ENCODE data around the gene RPS6KA1. TPM values are rescaled to one million over a fixed set of nuclear protein-coding genes. Genes with fewer than 3 reads are reported as not detected.

RPS6KA1 gene
- total RNA-seq, 1 donor from 2014 or later: 61.3 TPM

GRCh38 chr1:26548841-26549240, 19.3 kb downstream of the RPS6KA1 start:
- no peak for DNase-seq (ENCODE audit: low read depth)
- no peaks in the 10 kb centered on the region for H3K27me3 ChIP-seq (ENCODE audit: control insufficient read depth, insufficient read depth, low read length)

GRCh38 chr1:26550946-26551345, 21.4 kb downstream of the RPS6KA1 start:
- no peak for FAIRE-seq
- DNase-seq (ENCODE audit: low read depth): no peak
- Histone ChIP-seq H3K27me3 (ENCODE audit: control insufficient read depth, insufficient read depth, low read length) (no peaks in the 10 kb centered on the region), H3K4me3 (ENCODE audit: low read depth, low read length) (no peak overlapping the region), H3K36me3 (ENCODE audit: control insufficient read depth, insufficient read depth, low read length) (peaks cover 44% of the 10 kb centered on the region)
- no peak for TF ChIP-seq CTCF (IDR thresholded peaks at IDR 0.05; ENCODE audit: insufficient read depth, low read length, severe bottlenecking)

More at GRCh38 chr1:26548841-26549240, 19.3 kb downstream of the RPS6KA1 start:
- TF ChIP-seq CTCF (IDR thresholded peaks at IDR 0.05; ENCODE audit: insufficient read depth, low read length, severe bottlenecking): no peak
- FAIRE-seq: no peak
- Histone ChIP-seq H3K4me3 (ENCODE audit: low read depth, low read length) (no peak overlapping the region), H3K36me3 (ENCODE audit: control insufficient read depth, insufficient read depth, low read length) (peaks cover 30% of the 10 kb centered on the region)

GRCh38 chr1:26552720-26553119, 23.2 kb downstream of the RPS6KA1 start:
- FAIRE-seq: no peak
- DNase-seq (ENCODE audit: low read depth): no peak
- Histone ChIP-seq H3K36me3 (ENCODE audit: control insufficient read depth, insufficient read depth, low read length) (peaks cover 46% of the 10 kb centered on the region), H3K27me3 (ENCODE audit: control insufficient read depth, insufficient read depth, low read length) (no peaks in the 10 kb centered on the region), H3K4me3 (ENCODE audit: low read depth, low read length) (no peak overlapping the region)
- TF ChIP-seq CTCF (IDR thresholded peaks at IDR 0.05; ENCODE audit: insufficient read depth, low read length, severe bottlenecking): no peak

GRCh38 chr1:26553942-26554682, 24.6 kb downstream of the RPS6KA1 start:
- peaks cover 44% of the 10 kb centered on the region for H3K36me3 ChIP-seq (ENCODE audit: control insufficient read depth, insufficient read depth, low read length)
- TF ChIP-seq CTCF (IDR thresholded peaks at IDR 0.05; ENCODE audit: insufficient read depth, low read length, severe bottlenecking): no peak
- DNase-seq (ENCODE audit: low read depth) (no peak), FAIRE-seq (no peak)
- H3K27me3 ChIP-seq (ENCODE audit: control insufficient read depth, insufficient read depth, low read length): no peaks in the 10 kb centered on the region
- no peak overlapping the region for H3K4me3 ChIP-seq (ENCODE audit: low read depth, low read length)

- no peak for DNase-seq (ENCODE audit: low read depth)
- Histone ChIP-seq H3K27me3 (ENCODE audit: control insufficient read depth, insufficient read depth, low read length) (no peaks in the 10 kb centered on the region), H3K4me3 (ENCODE audit: low read depth, low read length) (no peak overlapping the region), H3K36me3 (ENCODE audit: control insufficient read depth, insufficient read depth, low read length) (peaks cover 43% of the 10 kb centered on the region)
- no peak for FAIRE-seq
- TF ChIP-seq CTCF (IDR thresholded peaks at IDR 0.05; ENCODE audit: insufficient read depth, low read length, severe bottlenecking): no peak
Observed at GRCh38 chr1:26554781-26555180, 25.2 kb downstream of the RPS6KA1 start.

- H3K36me3 ChIP-seq (ENCODE audit: control insufficient read depth, insufficient read depth, low read length): peaks cover 47% of the 10 kb centered on the region
- no peaks in the 10 kb centered on the region for H3K27me3 ChIP-seq (ENCODE audit: control insufficient read depth, insufficient read depth, low read length)
- no peak for FAIRE-seq
- TF ChIP-seq CTCF (IDR thresholded peaks at IDR 0.05; ENCODE audit: insufficient read depth, low read length, severe bottlenecking): no peak
- DNase-seq (ENCODE audit: low read depth): no peak
- no peak overlapping the region for H3K4me3 ChIP-seq (ENCODE audit: low read depth, low read length)
Observed at GRCh38 chr1:26555550-26555981, 26.0 kb downstream of the RPS6KA1 start.

All from bronchial epithelial cell (primary cell).